ENCODE measurements around the gene ARL6IP5. TPM values are rescaled to one million over a fixed set of nuclear protein-coding genes. Genes with fewer than 3 reads are reported as not detected.

The ARL6IP5 gene
- total and polyA plus RNA-seq, 9 of the 15 experiments (the other 6 are each of a cell fraction or from before 2014, with no cell fraction given) = 10.3 to 54.0 (median 12.7) TPM

- TF ChIP-seq MBD1 (CRISPR knock-in tag; IDR thresholded peaks at IDR 0.05) = no peak
- TF ChIP-seq REST (IDR thresholded peaks at IDR 0.05; ENCODE audit: borderline replicate concordance) = no peak
- TF ChIP-seq REST (CRISPR knock-in tag; IDR thresholded peaks at IDR 0.05; ENCODE audit: low read depth) = no peak
- TF ChIP-seq AFF1 (IDR thresholded peaks at IDR 0.05; ENCODE audit: low read depth in 1 of 2, partially characterized antibody in 2 of 2) = peak in 1 of 2 experiments; percentile 9
- peak; percentile 49; the same call in 1 of the 2 replicates for TF ChIP-seq POLR2A (conservative IDR thresholded peaks at IDR 0.05)
- TF ChIP-seq ZC3H8 (IDR thresholded peaks at IDR 0.05) = no peak
- TF ChIP-seq FOSL1 (tag; conservative IDR thresholded peaks at IDR 0.05) = peak; percentile 85
- no peak for TF ChIP-seq HMG20B (CRISPR knock-in tag; IDR thresholded peaks at IDR 0.05)
- TF ChIP-seq FUS (optimal IDR thresholded peaks at IDR 0.05; ENCODE audit: low read depth, low read length) = no peak
- TF ChIP-seq BMI1 (IDR thresholded peaks at IDR 0.05; ENCODE audit: low read length) = no peak
- no peak for TF ChIP-seq FOXP4 (CRISPR knock-in tag; IDR thresholded peaks at IDR 0.05; ENCODE audit: borderline replicate concordance)
Measured at GRCh38 chr3:69084326-69085167, at the start of gene ARL6IP5 (continued).

Measured in K562 (cell line).